Measurements from ENCODE around the gene BCAS1. TPM values are rescaled to one million over a fixed set of nuclear protein-coding genes. Genes with fewer than 3 reads are reported as not detected.
"Not testable (repeated sequence)": the region's sequence is repeated elsewhere in the genome, so short reads cannot be mapped to it uniquely, and the experiment has no call there.

BCAS1 gene
- total RNA-seq, 5 donors from 2014 or later (not counting 1 experiment from before 2014, with no cell fraction given), result 0.26 to 0.76 (median 0.51) TPM; not detected in 1

GRCh38 chr20:53974785-53975555, 95.4 kb downstream of the BCAS1 start:
- no peak overlapping the region for H3K27ac Mint-ChIP-seq
- no peak overlapping the region for H3K4me3 Mint-ChIP-seq
- no peaks in the 10 kb centered on the region for H3K4me1 ChIP-seq (ENCODE audit: control insufficient read depth in 1 of 2, extremely low read depth in 1 of 2, insufficient read depth in 2 of 2, low read length in 2 of 2)
- WGBS (ENCODE audit: insufficient coverage), result 93% methylated on average over 13 of the region's 19 CpGs
- no peak for DNase-seq
- H3K36me3 Mint-ChIP-seq, result no peaks in the 10 kb centered on the region
- no peaks in the 10 kb centered on the region for H3K27me3 ChIP-seq (replicated peaks in 1 of 2; ENCODE audit: control insufficient read depth in 2 of 2, extremely low read depth in 1 of 2, insufficient read depth in 2 of 2, low read length in 1 of 2)
- peaks cover 4 to 19% (median 7%) of the 10 kb centered on the region in 3 donors for H3K9me3 Mint-ChIP-seq
- H3K9me3 ChIP-seq, result no peaks in the 10 kb centered on the region
- no peak overlapping the region for H3K27ac ChIP-seq (ENCODE audit: low read length)
- CTCF ChIA-PET, result no interaction called here
- H3K4me1 Mint-ChIP-seq, result no peaks in the 10 kb centered on the region
- no peaks in the 10 kb centered on the region for H3K36me3 ChIP-seq (ENCODE audit: control insufficient read depth in 2 of 2, extremely low read depth in 1 of 2, insufficient read depth in 1 of 2, low read length in 1 of 2)
- no peak for ATAC-seq (replicated peaks in 1 of 4)
- POLR2A ChIA-PET, result no interaction called here
- no peak overlapping the region for H3K4me3 ChIP-seq (ENCODE audit: control insufficient read depth in 1 of 2, extremely low read depth in 1 of 2, low read length in 1 of 2)
- peaks cover 0 to 11% of the 10 kb centered on the region in 2 donors for H3K27me3 Mint-ChIP-seq

GRCh38 chr20:53973882-53974281, 96.5 kb downstream of the BCAS1 start:
- CTCF ChIA-PET; H3K36me3 ChIP-seq (ENCODE audit: control insufficient read depth in 2 of 2, extremely low read depth in 1 of 2, insufficient read depth in 1 of 2, low read length in 1 of 2); H3K9me3 ChIP-seq; DNase-seq; H3K27me3 ChIP-seq (replicated peaks in 1 of 2; ENCODE audit: control insufficient read depth in 2 of 2, extremely low read depth in 1 of 2, insufficient read depth in 2 of 2, low read length in 1 of 2); H3K27ac Mint-ChIP-seq; H3K27ac ChIP-seq (ENCODE audit: low read length); ATAC-seq (replicated peaks in 1 of 4); H3K4me1 ChIP-seq (ENCODE audit: control insufficient read depth in 1 of 2, extremely low read depth in 1 of 2, insufficient read depth in 2 of 2, low read length in 2 of 2); H3K4me3 ChIP-seq (ENCODE audit: control insufficient read depth in 1 of 2, extremely low read depth in 1 of 2, low read length in 1 of 2); H3K4me3 Mint-ChIP-seq; H3K36me3 Mint-ChIP-seq; H3K4me1 Mint-ChIP-seq; H3K27me3 Mint-ChIP-seq: not testable (repeated sequence)
- POLR2A ChIA-PET, result interaction anchor here in 1 of 2 donors (0.7 kb wide), 1 partner anchor 48 kb away, joined by 3 read pairs; no protein-coding TSS in a partner anchor
- 69% methylated on average over 4 of the region's 5 CpGs for WGBS (ENCODE audit: insufficient coverage)
- peaks cover 4 to 19% (median 7%) of the 10 kb centered on the region in 3 donors for H3K9me3 Mint-ChIP-seq

- H3K36me3 ChIP-seq (ENCODE audit: control insufficient read depth in 2 of 2, extremely low read depth in 1 of 2, insufficient read depth in 1 of 2, low read length in 1 of 2), result no peaks in the 10 kb centered on the region
- no peak for ATAC-seq (replicated peaks in 1 of 4)
- H3K4me1 Mint-ChIP-seq, result no peaks in the 10 kb centered on the region
- CTCF ChIA-PET, result no interaction called here
- no peak overlapping the region for H3K27ac ChIP-seq (ENCODE audit: low read length)
- no CpG with 5 or more reads among the region's 1 CpG for WGBS (ENCODE audit: insufficient coverage)
- H3K4me3 ChIP-seq (ENCODE audit: control insufficient read depth in 1 of 2, extremely low read depth in 1 of 2, low read length in 1 of 2), result no peak overlapping the region
- no peaks in the 10 kb centered on the region for H3K27me3 ChIP-seq (replicated peaks in 1 of 2; ENCODE audit: control insufficient read depth in 2 of 2, extremely low read depth in 1 of 2, insufficient read depth in 2 of 2, low read length in 1 of 2)
- DNase-seq, result no peak
- POLR2A ChIA-PET, result interaction anchor here in 1 of 2 donors (0.6 kb wide), 1 partner anchor 172 kb away, joined by 4 read pairs; no protein-coding TSS in a partner anchor
- H3K4me1 ChIP-seq (ENCODE audit: control insufficient read depth in 1 of 2, extremely low read depth in 1 of 2, insufficient read depth in 2 of 2, low read length in 2 of 2), result no peaks in the 10 kb centered on the region
- H3K27me3 Mint-ChIP-seq, result peaks cover 0 to 2% of the 10 kb centered on the region in 2 donors
- H3K4me3 Mint-ChIP-seq, result no peak overlapping the region
- H3K36me3 Mint-ChIP-seq, result no peaks in the 10 kb centered on the region
- no peaks in the 10 kb centered on the region for H3K9me3 ChIP-seq
- no peak overlapping the region for H3K27ac Mint-ChIP-seq
- peaks cover 4 to 19% (median 7%) of the 10 kb centered on the region in 3 donors for H3K9me3 Mint-ChIP-seq
These were observed 98.2 kb downstream of the BCAS1 start for GRCh38 chr20:53972179-53972578.

- WGBS (ENCODE audit: insufficient coverage), result 91% methylated on average over 1 of the region's 3 CpGs
- Mint-ChIP-seq H3K9me3 (peaks cover 0 to 10% (median 5%) of the 10 kb centered on the region in 3 donors), H3K27ac (no peak overlapping the region), H3K4me3 (no peak overlapping the region), H3K4me1 (no peaks in the 10 kb centered on the region), H3K36me3 (no peaks in the 10 kb centered on the region), H3K27me3 (no peaks in the 10 kb centered on the region)
- Histone ChIP-seq H3K36me3 (ENCODE audit: control insufficient read depth in 2 of 2, extremely low read depth in 1 of 2, insufficient read depth in 1 of 2, low read length in 1 of 2) (no peaks in the 10 kb centered on the region), H3K9me3 (no peaks in the 10 kb centered on the region), H3K4me1 (ENCODE audit: control insufficient read depth in 1 of 2, extremely low read depth in 1 of 2, insufficient read depth in 2 of 2, low read length in 2 of 2) (no peaks in the 10 kb centered on the region), H3K27ac (ENCODE audit: low read length) (no peak overlapping the region), H3K27me3 (replicated peaks in 1 of 2; ENCODE audit: control insufficient read depth in 2 of 2, extremely low read depth in 1 of 2, insufficient read depth in 2 of 2, low read length in 1 of 2) (no peaks in the 10 kb centered on the region), H3K4me3 (ENCODE audit: control insufficient read depth in 1 of 2, extremely low read depth in 1 of 2, low read length in 1 of 2) (no peak overlapping the region)
- CTCF ChIA-PET, result interaction anchor here in 1 of 2 donors (1.1 kb wide), 1 partner anchor 16 kb away, joined by 3 read pairs; no protein-coding TSS in a partner anchor
- POLR2A ChIA-PET, result no interaction called here
- no peak for ATAC-seq (replicated peaks in 1 of 4)
- no peak for DNase-seq
These were observed 99.2 kb downstream of the BCAS1 start for GRCh38 chr20:53971096-53971683.

- ChIA-PET POLR2A (no interaction called here), CTCF (interaction anchor here in 1 of 2 donors (1.1 kb wide), 1 partner anchor 15 kb away, joined by 3 read pairs; no protein-coding TSS in a partner anchor)
- Mint-ChIP-seq H3K27me3 (no peaks in the 10 kb centered on the region), H3K9me3 (peaks cover 0 to 10% (median 5%) of the 10 kb centered on the region in 3 donors), H3K36me3 (no peaks in the 10 kb centered on the region), H3K4me3 (no peak overlapping the region), H3K4me1 (no peaks in the 10 kb centered on the region), H3K27ac (no peak overlapping the region)
- Histone ChIP-seq H3K4me1 (ENCODE audit: control insufficient read depth in 1 of 2, extremely low read depth in 1 of 2, insufficient read depth in 2 of 2, low read length in 2 of 2) (no peaks in the 10 kb centered on the region), H3K36me3 (ENCODE audit: control insufficient read depth in 2 of 2, extremely low read depth in 1 of 2, insufficient read depth in 1 of 2, low read length in 1 of 2) (no peaks in the 10 kb centered on the region), H3K27me3 (replicated peaks in 1 of 2; ENCODE audit: control insufficient read depth in 2 of 2, extremely low read depth in 1 of 2, insufficient read depth in 2 of 2, low read length in 1 of 2) (no peaks in the 10 kb centered on the region), H3K9me3 (no peaks in the 10 kb centered on the region), H3K27ac (ENCODE audit: low read length) (no peak overlapping the region), H3K4me3 (ENCODE audit: control insufficient read depth in 1 of 2, extremely low read depth in 1 of 2, low read length in 1 of 2) (no peak overlapping the region)
- ATAC-seq (replicated peaks in 1 of 4), result no peak
- no CpG with 5 or more reads among the region's 2 CpGs for WGBS (ENCODE audit: insufficient coverage)
- DNase-seq, result no peak
These were observed 100.2 kb downstream of the BCAS1 start for GRCh38 chr20:53970232-53970631.

- H3K4me1 ChIP-seq (ENCODE audit: control insufficient read depth in 1 of 2, extremely low read depth in 1 of 2, insufficient read depth in 2 of 2, low read length in 2 of 2), result no peaks in the 10 kb centered on the region
- H3K4me3 Mint-ChIP-seq, result no peak overlapping the region
- no peaks in the 10 kb centered on the region for H3K36me3 Mint-ChIP-seq
- WGBS (ENCODE audit: insufficient coverage), result 100% methylated on average over 1 of the region's 5 CpGs
- H3K27ac Mint-ChIP-seq, result no peak overlapping the region
- no peaks in the 10 kb centered on the region for H3K27me3 ChIP-seq (replicated peaks in 1 of 2; ENCODE audit: control insufficient read depth in 2 of 2, extremely low read depth in 1 of 2, insufficient read depth in 2 of 2, low read length in 1 of 2)
- no peak for ATAC-seq (replicated peaks in 1 of 4)
- no peak overlapping the region for H3K4me3 ChIP-seq (ENCODE audit: control insufficient read depth in 1 of 2, extremely low read depth in 1 of 2, low read length in 1 of 2)
- H3K36me3 ChIP-seq (ENCODE audit: control insufficient read depth in 2 of 2, extremely low read depth in 1 of 2, insufficient read depth in 1 of 2, low read length in 1 of 2), result no peaks in the 10 kb centered on the region
- peaks cover 5 to 9% of the 10 kb centered on the region in 2 donors for H3K27me3 Mint-ChIP-seq
- POLR2A ChIA-PET, result no interaction called here
- CTCF ChIA-PET, result no interaction called here
- DNase-seq, result no peak
- H3K27ac ChIP-seq (ENCODE audit: low read length), result no peak overlapping the region
- peaks cover 0 to 2% (median 0%) of the 10 kb centered on the region in 3 donors for H3K9me3 Mint-ChIP-seq
- no peaks in the 10 kb centered on the region for H3K9me3 ChIP-seq
- no peaks in the 10 kb centered on the region for H3K4me1 Mint-ChIP-seq
These were observed 102.9 kb downstream of the BCAS1 start for GRCh38 chr20:53967527-53967926.

Data from T-cell (primary cell).